ENCODE results near the gene CLDN12.

Gene CLDN12

DNA sequence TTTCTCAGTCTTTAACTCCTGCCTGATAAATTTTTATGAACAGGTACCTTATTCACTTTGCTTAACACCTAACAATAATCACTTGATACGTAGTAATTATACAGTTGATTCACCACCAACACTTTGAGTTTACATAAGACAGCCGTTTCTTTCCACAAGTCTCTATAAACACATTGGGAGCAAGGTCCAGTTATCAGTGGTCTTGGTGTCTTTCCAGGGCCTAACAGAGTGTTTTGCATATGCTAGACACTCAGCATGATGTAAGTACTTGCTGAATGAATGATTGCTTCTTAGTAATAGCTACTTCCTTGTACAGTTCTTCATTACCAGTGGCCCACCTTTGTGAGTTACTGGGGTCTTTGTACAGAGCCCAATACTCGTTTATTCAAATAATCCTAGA, 6.4 kb downstream of the CLDN12 start:
- no peak for DNase-seq (ENCODE audit: low read depth)
- H3K4me3 ChIP-seq (ENCODE audit: control insufficient read depth, low read depth, low read length): no peak overlapping the region
- TF ChIP-seq, protein P1, sequence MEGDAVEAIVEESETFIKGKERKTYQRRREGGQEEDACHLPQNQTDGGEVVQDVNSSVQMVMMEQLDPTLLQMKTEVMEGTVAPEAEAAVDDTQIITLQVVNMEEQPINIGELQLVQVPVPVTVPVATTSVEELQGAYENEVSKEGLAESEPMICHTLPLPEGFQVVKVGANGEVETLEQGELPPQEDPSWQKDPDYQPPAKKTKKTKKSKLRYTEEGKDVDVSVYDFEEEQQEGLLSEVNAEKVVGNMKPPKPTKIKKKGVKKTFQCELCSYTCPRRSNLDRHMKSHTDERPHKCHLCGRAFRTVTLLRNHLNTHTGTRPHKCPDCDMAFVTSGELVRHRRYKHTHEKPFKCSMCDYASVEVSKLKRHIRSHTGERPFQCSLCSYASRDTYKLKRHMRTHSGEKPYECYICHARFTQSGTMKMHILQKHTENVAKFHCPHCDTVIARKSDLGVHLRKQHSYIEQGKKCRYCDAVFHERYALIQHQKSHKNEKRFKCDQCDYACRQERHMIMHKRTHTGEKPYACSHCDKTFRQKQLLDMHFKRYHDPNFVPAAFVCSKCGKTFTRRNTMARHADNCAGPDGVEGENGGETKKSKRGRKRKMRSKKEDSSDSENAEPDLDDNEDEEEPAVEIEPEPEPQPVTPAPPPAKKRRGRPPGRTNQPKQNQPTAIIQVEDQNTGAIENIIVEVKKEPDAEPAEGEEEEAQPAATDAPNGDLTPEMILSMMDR (IDR thresholded peaks at IDR 0.05; ENCODE audit: control insufficient read depth, insufficient read depth, low read depth, low read length, missing control alignments): no peak

DNA sequence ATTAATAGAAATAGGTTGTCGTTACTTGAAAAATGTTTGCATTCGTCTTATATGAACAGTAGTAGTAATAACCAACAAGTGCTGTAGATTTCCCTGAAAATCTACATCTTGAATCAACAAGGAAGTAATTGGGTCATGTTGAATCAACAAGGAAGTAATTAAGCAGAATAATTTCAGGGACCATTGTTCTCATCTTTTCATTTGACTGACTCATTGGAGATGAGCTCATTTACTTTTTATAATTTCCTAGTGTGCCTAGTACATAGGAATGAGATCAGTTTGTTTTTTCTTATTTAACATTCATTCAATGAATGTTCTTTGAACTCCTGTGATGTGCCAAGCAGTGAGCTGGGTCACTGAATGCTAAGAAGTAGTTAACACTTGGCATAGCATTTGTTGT, 8.2 kb downstream of the CLDN12 start:
- no peak overlapping the region for H3K4me3 ChIP-seq (ENCODE audit: control insufficient read depth, low read depth, low read length)
- no peak for DNase-seq (ENCODE audit: low read depth)
- TF ChIP-seq, protein P1 (IDR thresholded peaks at IDR 0.05; ENCODE audit: control insufficient read depth, insufficient read depth, low read depth, low read length, missing control alignments): no peak

DNA sequence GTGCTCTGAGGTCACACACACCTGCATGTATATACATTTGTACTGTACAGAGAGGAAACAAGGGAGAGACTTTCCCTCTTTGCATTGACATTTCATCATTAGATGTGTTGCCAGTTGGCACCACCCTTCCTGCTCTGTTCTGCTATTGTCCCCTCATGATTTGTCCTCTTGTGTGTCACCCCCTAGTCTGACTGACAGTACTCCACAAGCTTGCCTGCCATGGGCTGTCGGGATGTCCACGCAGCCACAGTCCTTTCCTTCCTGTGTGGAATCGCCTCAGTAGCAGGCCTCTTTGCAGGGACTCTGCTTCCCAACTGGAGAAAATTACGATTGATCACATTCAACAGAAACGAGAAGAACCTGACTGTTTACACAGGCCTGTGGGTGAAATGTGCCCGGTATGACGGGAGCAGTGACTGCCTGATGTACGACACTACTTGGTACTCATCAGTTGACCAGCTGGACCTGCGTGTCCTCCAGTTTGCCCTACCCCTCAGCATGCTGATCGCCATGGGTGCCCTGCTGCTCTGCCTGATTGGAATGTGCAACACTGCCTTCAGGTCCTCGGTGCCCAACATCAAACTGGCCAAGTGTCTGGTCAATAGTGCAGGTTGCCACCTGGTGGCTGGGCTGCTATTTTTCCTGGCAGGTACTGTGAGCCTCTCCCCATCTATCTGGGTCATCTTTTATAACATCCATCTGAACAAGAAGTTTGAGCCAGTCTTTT, 9.4 kb downstream of the CLDN12 start:
- DNase-seq (ENCODE audit: low read depth): no peak
- TF ChIP-seq, protein P1 (IDR thresholded peaks at IDR 0.05; ENCODE audit: control insufficient read depth, insufficient read depth, low read depth, low read length, missing control alignments): peak; percentile 29
- H3K4me3 ChIP-seq (ENCODE audit: control insufficient read depth, low read depth, low read length): no peak overlapping the region

DNA sequence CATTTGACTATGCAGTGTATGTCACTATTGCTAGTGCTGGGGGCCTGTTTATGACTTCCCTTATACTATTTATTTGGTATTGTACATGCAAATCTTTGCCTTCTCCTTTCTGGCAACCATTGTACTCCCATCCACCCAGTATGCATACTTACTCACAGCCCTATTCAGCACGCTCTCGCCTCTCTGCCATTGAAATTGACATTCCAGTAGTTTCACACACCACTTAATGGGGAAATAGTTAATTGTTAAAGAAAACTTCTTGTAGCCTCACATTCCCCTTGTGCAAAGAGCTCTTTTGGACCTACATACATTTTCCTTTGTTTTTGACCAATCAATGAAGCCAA, 9.9 kb downstream of the CLDN12 start:
- TF ChIP-seq, protein P1 (IDR thresholded peaks at IDR 0.05; ENCODE audit: control insufficient read depth, insufficient read depth, low read depth, low read length, missing control alignments): no peak
- DNase-seq (ENCODE audit: low read depth): no peak
- H3K4me3 ChIP-seq (ENCODE audit: control insufficient read depth, low read depth, low read length): no peak overlapping the region

DNA sequence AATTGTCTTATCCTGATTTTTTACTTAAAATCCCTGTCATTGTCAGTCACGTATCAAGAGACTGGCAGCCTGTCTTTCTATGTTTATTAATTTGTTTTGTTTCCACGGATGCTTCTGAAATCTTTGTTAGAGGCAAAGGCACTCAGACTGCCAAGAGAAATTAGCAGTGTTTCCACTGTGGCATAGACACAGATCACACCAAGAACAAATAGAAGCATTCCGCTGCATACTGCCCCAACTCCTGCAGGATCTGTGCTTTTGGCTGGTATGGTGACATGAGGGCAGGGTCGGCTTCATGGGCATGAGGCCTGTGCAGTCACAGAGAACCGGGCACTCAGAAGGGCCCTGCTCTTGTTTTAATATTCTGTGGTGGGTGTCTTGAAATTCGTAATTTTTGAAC, 18.4 kb downstream of the CLDN12 start:
- TF ChIP-seq, protein P1 (IDR thresholded peaks at IDR 0.05; ENCODE audit: control insufficient read depth, insufficient read depth, low read depth, low read length, missing control alignments): no peak
- H3K4me3 ChIP-seq (ENCODE audit: control insufficient read depth, low read depth, low read length): no peak overlapping the region
- no peak for DNase-seq (ENCODE audit: low read depth)

DNA sequence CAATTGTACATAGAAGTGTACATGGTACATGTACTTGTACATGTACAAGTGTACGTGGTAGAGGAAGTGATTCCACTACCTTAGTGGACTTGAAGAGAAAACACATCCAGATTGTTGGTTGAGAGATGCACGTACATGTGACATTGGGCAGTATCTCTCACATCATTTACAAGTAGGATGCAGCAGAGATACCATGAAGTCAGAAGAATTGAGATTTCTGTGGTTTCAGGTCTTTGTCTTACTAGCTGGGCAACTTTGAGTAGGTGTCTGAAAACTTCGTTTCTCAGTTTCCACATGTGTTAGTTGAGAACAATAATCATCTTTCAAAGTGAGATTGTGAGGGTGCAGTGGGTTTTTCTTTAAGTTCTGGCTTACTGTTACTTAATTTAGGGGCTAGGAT, 21.5 kb downstream of the CLDN12 start:
- DNase-seq (ENCODE audit: low read depth): no peak
- no peak overlapping the region for H3K4me3 ChIP-seq (ENCODE audit: control insufficient read depth, low read depth, low read length)
- TF ChIP-seq, protein P1 (IDR thresholded peaks at IDR 0.05; ENCODE audit: control insufficient read depth, insufficient read depth, low read depth, low read length, missing control alignments): no peak
